HG02981 (cell line): Measurements from ENCODE around the gene NEDD4L.
"Not testable (repeated sequence)": the region's sequence is repeated elsewhere in the genome, so short reads cannot be mapped to it uniquely, and the experiment has no call there.

Source experiments
- ATAC-seq: cut with Tn5 transposase; IDR thresholded peaks from one replicate; pipeline ENCODE4 v1.9.1; 2021; ENCODE audit warnings: mild to moderate bottlenecking, moderate library complexity; ENCODE audit not compliant: unreplicated experiment

The NEDD4L gene

DNA sequence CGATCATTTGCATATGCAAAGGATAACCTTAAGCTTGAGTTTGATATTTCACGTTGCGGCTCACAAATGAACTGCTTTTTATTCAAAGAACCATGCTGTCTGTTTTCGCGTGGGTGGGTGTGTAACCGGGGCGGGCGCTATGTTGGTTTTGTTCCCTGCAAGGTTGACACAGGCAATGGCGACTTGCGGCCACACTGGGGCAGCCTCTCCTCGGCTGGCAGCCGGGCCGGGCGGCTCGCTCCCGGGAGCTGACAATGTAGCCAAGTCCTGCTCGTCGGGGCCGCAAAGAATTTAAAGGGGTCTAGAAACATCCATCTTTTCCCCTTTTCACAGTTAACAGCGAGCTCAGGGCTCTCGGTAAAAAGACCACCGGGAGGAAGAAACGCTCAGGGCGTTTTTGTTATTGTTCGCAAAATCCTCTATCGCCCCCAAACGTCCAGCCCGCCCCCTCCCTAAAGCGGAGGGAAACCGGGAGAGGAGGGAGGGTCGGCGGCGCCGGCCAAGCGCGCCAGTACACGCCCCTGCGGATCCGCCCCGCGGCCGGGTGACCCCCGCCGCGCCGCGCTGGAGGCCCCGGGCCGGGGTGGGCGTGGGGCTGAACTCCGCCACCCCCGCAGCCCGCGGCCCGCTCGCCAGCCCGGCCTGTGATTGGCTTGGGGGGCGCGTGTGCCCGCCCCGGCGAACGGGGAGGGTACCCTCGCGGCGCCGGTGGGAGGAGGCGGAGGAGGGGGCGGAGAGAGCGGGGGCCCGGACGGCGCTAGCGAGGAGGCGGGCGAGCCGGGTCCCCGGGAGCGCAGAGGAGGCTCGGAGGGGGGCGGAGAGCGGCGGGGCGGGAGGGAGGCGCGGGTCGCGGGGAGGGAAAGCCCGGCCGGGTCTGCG lies at the start of gene NEDD4L:
Gene NEDD4L (plus strand): TSS at position 736 of the 879 bp plus-strand sequence. CDS start 435 bp downstream, outside the sequence.
- peak; percentile 73 for ATAC-seq

DNA sequence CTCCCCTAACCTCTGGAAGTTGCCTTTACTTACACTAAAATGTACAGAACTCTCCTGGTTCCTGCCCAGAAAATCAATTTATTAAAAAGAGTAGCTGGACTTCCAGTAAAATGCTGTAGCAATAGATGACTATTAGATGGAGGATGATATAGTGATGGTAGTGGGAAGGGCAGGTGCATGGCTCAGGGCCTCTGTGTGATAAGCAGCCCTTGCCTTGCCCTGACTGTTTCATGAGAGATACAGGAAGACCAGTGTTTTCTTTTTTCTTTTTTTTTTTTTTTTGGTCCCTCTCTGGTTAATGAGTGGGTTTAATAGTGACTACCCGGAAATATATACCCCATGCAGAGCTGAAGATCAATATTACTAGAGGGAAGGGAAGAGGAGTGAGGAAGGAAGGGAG lies 48.7 kb upstream of the NEDD4L start:
- no peak for ATAC-seq

DNA sequence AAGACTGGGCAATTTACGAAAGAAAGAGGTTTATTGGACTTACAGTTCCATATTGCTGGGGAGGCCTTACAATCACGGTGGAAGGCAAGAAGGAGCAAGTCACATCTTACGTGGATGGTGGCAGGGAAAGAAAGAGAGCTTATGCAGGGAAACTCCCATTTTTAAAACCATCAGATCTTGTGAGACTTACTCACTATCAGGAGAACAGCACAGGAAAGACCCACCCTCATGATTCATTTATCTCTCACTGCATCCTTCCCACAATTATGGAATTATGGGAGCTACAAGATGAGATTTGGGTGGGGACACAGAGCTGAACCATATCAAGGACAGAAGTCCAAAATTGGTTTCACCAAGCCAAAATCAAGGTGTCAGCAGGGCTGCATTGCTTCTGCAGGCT lies 47.1 kb upstream of the NEDD4L start:
- not testable (repeated sequence) for ATAC-seq

DNA sequence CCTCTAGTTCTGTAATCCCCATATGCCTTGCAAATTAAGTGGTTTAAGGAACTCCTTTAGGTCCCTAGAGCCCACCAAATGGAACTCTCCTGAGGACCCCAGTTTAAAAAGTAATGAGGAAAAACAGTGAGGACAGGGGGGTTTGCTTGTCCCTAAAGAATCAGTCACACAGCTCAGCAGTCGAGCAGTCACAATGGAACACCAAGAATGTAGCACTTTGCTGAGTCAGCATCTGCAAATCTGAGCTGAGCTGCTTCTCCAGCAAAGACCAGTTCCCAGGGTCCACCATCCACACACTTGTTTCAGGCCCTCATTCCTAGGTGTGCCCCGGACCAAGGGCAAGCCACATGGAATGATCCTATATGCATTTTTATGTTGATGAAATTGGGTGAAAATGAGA lies 46.2 kb upstream of the NEDD4L start:
- no peak for ATAC-seq

DNA sequence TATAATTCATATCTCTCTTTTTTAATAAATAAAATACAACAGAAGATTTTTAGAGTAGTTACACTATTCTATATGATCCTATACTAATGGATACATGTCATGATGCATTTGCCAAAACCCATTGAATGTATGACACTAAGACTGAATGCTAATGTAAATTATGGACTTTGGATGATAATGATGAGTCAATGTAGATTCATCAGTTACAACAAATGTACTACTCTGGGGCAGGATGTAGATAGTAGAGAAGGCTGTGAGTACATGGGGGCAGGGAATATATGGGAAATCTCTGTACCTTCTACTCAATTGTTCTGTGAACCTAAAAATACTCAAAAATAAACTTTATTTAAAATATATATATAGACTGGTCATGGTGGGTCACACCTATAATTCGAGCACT lies 45.6 kb upstream of the NEDD4L start:
- ATAC-seq, result no peak

DNA sequence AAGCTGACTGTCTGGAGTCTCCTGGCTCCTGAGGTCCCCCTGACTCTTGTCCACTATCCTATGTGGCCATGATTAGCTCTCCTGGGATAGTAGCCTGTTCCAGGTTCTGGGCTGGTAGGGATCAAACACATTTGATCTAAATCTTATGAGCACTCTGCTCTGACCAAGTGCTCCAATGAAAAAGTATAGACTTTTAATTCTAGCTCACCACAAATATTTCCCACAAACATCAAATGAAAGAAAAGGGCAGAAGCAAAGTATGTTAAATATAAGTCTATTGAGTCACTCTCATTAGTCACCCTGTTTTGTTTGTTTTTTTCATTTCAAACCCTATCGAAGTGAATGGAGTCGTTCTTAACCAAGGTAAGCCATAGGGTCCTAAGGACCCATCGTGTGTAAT lies 39.7 kb upstream of the NEDD4L start:
- ATAC-seq, result no peak

DNA sequence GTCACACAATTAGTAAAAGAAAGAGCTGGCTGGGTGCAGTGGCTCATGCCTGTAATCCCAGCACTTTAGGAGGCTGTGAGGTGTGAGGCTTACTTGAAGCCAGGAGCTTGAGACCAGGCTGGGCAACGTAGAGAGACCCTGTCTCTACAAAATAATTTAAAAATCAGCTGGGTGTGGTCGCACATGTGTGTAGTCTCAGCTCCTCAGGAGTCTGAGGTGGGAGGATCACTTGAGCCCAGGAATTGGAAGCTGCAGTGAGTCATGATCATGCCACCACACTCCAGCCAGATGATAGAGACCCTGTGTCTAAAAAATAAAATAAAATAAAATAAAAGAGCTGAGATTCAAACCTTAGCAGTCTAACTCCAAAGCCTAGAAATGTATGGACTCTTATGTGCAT lies 39.0 kb upstream of the NEDD4L start:
- ATAC-seq, result no peak

DNA sequence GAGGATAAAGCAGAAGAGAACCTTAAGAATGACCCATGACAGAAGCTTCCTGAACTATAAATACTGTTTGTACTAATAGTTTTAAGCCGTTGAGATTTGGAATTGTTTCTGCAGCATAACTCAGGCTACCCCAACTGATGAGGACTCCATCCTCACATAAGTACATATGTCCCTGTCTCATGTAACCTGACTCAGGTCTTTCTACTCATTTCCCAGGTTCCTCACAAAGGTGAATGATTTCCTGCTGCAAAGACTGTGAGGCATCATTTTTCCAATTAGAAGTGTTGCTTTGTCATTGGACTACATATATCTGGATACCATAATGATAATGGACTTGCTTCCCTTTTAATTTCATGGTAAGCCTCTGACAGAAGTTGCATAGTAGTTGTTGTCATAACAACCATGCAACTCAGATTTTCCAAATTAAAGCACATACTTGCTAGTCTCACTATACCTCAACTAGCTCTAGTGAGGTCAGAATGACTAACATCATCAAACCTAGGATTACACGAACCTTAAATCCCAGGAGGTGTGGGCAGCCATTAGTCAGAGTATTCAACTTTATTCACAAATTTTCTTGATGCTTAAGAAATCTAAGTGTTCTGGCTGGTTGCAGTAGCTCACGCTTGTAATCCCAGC lies 38.0 kb upstream of the NEDD4L start:
- ATAC-seq, result no peak

DNA sequence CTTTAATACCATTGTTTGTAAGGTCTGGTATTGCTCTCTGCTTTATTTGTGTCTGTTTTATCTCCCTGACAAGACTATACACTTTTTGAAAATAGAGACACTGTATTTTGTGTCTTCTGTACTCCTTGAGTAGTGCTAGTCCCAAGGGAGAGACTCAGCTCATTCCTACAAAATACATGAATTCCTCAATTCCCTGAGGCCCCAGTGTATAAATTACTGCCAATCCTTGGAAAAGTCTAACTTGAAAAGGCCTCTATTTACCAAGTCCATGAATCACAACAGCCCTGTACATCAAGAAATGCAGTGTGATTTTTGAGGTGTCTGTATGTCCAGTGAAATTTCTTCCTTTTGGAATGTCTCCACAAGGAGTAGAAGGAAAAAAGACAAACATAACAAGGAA lies 34.9 kb upstream of the NEDD4L start:
- no peak for ATAC-seq

DNA sequence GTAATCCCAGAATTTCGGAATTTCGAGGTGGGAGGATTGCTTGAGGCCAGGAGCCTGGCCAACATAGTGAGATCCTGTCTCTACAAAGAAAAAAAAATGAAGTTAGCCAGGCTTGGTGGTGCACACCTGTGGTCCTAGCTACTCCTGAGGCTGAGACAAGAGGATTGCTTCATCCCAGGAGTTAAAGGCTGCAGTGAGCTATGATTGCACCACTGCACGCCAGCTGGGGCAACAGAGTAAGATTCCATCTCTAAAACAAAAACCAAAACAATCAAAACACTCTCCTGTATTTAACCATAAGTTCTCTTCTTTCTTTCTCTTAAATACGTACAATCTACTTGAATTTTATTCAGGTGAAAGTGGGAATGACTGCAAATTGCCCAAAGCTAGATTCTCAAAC lies 33.8 kb upstream of the NEDD4L start:
- ATAC-seq, result no peak

DNA sequence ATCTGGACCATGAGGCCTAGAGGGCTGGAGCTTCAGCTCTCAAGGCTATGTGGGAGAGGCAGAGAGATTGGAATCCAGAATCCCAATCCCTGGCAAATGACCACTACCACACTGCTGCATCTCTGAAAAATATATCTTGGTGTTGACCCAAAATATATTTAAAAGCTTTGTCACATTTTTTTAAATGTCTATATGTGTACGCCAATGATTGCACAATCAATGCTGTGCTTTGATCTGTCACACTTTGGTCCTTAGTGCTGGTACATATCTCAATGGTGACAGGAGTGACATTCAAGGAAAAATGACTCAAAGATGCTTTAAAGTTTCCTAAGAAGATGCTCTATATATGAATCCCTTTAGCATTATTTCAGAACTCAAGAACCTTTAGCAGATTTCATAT lies 31.7 kb upstream of the NEDD4L start:
- ATAC-seq, result no peak

DNA sequence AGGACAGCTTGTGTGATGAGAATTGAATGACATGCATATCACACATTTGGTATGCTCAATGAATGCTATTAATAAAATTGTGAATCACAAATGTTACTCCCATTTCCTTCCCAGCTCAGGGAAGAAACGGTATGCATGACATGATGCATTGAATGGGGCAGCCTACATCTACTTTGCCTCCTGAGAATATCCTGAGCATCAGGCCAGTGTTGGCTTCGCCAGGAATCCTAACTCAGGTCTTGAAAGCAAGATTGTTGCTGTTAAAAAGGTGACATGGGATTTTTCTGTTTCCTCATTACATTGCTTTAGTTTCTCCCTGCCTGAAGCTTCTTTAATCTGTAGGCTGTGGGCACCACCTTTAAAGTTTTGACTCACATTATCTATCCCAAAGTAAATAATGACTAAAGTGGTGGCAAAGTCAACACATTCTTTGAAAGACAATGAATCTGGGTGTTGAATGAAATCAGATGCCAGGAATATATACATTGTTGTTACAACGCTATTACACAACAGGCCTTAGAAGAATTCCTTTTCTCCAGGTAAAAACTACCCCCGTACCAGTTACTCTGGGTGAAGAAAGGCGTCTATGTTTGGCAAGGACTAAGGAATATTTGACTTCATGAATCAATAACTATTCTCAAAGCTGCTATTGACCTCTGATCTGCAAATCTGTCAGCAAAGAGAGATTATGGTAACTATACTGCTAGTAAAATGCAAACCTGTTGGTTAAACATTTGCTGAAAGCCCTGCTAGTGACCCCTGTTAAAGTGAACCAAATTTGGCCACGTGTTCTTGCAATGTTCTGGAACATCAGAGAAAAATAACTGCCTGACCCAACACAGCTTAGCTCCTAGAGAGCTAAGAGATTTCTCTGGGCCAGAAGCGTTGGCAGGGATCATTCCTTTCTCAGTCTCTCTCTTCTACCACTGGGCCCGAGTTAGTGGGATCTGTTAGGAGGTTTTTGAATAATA lies 30.5 kb upstream of the NEDD4L start:
- ATAC-seq, result no peak

DNA sequence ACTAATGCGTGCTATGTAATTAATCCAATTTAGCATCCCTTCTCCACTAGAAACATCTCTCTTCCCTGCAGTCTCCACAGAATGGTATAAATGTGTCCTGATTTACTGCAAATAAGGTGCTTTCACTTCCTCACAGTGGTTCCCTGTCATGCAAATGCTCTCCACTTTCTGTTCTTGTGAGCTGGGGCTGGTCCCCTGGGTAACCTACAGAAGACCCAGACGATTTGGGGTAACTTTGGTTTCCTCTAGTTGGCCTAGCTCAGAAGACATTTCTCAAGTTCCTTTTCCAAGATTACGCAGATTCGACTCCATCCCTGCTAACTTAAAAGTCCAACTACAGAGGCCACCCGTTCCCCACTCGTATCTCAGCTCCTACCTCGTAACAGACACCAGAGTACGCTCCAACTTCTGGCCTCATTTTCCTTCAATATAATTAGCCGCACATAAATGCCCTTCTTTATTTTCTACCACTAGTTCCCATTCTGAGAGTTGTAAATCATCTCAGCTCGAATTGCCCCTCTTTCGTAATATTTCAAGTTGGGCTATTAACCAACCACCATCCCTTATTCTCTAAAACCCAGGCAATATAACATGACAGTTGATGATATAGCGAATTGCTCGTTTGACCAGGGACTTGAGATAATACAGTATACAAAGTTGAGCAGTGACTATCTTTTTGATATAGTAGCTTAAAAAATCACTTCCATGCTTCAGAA lies 28.8 kb upstream of the NEDD4L start:
- peak; percentile 98 for ATAC-seq

DNA sequence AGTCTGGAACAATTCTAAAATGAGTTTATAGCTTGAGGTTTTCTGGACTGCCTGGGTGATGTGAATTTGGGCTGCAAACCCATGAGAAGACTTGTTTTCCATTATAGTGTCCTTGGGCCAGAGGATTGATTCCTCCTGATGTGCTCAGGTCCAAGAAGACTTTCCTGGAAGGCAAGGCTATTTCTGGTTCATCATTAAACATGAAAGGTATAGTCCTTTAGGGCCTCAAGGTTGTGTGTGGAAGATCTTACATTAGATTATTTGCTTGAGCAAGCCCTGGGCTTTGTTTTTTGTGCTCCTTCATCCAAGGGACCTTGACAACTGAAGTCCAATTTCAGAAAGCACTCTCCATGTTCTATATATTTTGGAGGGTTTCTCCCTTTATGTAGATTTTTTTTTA lies 26.8 kb upstream of the NEDD4L start:
- ATAC-seq, result no peak

DNA sequence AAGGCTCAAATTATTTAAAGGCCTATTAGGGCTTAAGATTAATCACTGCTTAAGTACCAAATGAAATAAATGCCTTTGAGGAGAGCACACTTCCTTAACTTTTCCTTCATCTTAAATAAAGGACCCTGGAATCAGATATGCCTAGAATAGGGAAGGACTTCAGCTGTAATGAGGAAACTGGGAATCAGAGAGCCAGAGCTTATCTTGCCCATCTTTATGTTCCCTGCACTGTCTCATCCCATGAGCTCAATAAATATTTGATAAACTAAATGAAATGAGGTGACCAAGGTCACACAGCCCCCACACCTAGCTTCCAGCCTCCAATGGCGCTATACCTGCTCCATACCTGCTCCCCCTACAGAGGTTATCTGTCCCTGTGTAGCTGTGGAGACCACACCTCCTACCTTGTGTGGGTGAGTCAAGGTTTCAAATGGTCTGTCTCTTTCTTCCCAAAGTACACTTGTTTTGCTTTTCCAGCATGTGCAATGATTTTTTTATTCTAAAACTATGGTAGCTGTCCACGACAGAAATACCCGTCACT lies 23.4 kb upstream of the NEDD4L start:
- no peak for ATAC-seq

DNA sequence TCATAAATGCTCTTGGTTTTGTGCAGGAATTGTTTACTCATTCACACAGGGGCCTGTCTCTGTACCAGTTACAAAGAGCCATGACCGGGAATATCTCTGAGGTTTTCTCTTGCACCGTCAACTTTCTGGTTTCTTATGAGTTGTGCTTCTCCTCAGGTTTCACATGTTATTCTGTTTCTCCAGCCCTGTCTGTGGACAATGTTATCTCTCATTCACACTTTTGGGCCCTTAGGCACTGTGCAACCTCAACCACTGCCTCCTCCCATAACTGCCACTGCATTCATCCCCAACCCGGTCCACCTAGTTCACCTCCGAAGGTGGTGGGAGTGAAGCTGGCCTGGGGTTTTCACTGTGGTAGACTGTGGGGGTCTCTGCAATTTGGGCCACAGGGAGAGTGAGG lies 22.5 kb upstream of the NEDD4L start:
- ATAC-seq, result no peak

DNA sequence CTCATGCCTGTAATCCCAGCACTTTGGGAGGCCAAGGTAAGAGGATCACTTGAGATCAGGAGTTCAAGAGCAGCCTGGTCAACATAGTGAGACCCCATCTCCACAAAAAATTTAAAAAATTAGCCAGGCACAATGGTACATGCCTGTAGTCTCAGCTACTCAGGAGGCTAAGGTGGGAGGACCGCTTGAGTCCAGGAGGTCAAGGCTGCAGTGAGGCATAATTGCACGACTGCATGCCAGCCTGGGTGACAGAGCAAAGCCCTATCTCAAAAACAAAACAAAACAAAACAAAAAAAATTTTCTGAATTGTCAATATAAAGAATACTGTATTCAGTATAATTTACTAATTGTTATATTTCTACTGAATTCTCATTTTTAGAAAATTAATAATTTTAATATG lies 20.9 kb upstream of the NEDD4L start:
- no peak for ATAC-seq

DNA sequence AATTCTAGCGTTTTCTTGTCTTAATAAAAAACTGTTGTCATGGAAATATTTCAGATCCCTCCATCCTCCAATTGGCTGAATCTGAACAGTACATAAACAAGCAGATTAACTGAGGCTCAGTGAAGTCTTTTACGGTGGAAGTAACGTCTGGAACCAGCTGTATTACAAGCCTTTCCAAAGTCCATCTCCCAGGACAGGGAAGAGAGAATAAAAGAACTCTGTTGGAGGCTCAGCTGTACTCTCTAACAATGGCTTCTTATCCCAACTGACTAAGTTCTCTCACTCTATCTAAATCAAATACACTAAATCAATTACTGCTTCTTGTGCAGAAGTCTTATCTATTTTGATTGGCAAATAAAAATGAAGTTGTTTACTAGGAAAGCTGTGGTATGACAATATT lies 19.9 kb upstream of the NEDD4L start:
- no peak for ATAC-seq

DNA sequence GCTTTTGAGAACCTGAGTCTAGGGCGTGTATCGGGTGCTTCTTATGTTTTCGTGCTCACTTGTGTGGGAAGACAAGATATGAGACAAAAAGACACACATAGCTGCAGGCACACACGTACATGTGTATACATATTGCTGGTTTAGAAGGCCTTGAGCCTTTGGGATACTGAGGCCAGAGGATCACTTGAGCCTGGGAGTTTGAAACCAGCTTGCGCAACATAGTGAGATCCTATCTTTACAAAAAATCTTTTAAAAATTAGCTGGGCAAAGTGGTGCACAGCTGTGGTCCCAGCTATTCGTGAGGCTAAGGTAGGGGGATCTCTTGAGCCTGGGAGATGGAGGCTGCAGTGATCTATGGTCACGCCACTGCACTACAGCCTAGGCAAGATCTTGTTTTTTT lies 18.8 kb upstream of the NEDD4L start:
- no peak for ATAC-seq

DNA sequence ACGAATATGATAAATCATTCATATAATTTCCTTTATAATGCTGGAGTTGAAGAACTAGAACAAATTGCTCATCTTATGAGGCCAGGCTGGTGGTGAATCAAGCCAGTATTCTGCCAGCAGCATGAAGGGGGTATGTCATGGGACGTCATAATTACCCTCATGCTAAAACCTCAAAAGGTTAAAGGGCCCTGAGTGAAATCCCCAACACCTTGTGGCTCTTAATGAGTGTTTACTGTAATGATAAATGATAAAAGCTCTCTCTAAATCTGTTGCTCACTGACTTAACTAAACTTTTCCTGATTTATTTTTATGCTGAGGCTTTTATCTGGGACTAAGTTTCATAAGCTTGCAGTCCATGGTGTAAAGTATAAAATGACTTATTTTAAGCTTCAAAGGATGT lies 18.3 kb upstream of the NEDD4L start:
- no peak for ATAC-seq
